Thyroid gland (tissue), 4 donors: Measurements from ENCODE around the gene CREBL2. TPM values are rescaled to one million over a fixed set of nuclear protein-coding genes. Genes with fewer than 3 reads are reported as not detected.

Source experiments
- DNase-seq, 2 donors: peaks; one replicate each; pipeline ENCODE4 v3.0.0-alpha.2; 2019
- H3K27ac ChIP-seq, 3 donors: fragments of 200-600 bp; sonication (generic); 1 replicate in 2 of 3; 2 replicates in 1 of 3; pipeline ENCODE4 v1.5.1; 2016 to 2019; ENCODE audit warnings: mild to moderate bottlenecking in 1 of 3, moderate library complexity in 1 of 3
- H3K27me3 ChIP-seq: fragments of 200-600 bp; sonication (generic); one replicate; pipeline ENCODE4 v1.5.1; 2019
- H3K36me3 ChIP-seq, 2 donors: fragments of 200-600 bp; sonication (generic); one replicate each; pipeline ENCODE4 v1.5.1; 2016 to 2019
- H3K4me1 ChIP-seq, 2 donors: fragments of 200-600 bp; sonication (generic); one replicate each; pipeline ENCODE4 v1.5.1; 2017 to 2019
- H3K4me3 ChIP-seq, 3 donors: fragments of 200-600 bp; sonication (generic); replicated peaks in 1 of 3; 1 replicate in 2 of 3; 2 replicates in 1 of 3; pipeline ENCODE4 v1.5.1; 2016; ENCODE audit warnings: mild to moderate bottlenecking in 1 of 3
- H3K9me3 ChIP-seq: fragments of 200-600 bp; sonication (generic); one replicate; pipeline ENCODE4 v1.5.1; 2017
- CTCF ChIP-seq, 6 experiments: fragments of 200-600 bp in 3 of 6; fragments of 450-650 bp in 3 of 6; sonication (generic) in 3 of 6; IDR thresholded peaks; one replicate each; pipeline ENCODE4 v1.5.1; 2016 to 2019; ENCODE audit warnings: antibody characterized with exemption in 6 of 6, mild to moderate bottlenecking in 2 of 6, inconsistent platforms in 1 of 6, moderate library complexity in 1 of 6
- POLR2A ChIP-seq, 2 donors: fragments of 450-650 bp; IDR thresholded peaks; one replicate each; pipeline ENCODE4 v1.6.1; 2017; ENCODE audit warnings: antibody characterized with exemption in 2 of 2, mild to moderate bottlenecking in 2 of 2, moderate library complexity in 1 of 2
- WGBS, 2 donors: methylation state at CpG; one replicate each; pipeline ENCODE4 v1.1.5; 2017; 5-methylcytosine and 5-hydroxymethylcytosine counted together
- intact Hi-C: fragments of 100-400 bp; cut with DNase I; formaldehyde crosslinking; loops from one replicate; pipeline ENCODE4 v1.15.1; 2023
- total RNA-seq, 4 donors: library from RNA; depleted of rRNA; stranded (reverse); fragments of >200 nt; gene quantifications; one replicate each; pipeline ENCODE4 v1.2.3, GENCODE V29; 2016

CREBL2 gene
- total RNA-seq, 4 donors from 2014 or later: 67.8 to 84.3 (median 74.0) TPM

GRCh38 chr12:12682284-12682683 is 70.6 kb downstream of the CREBL2 start:
- Histone ChIP-seq H3K4me3 (no peak overlapping the region), H3K36me3 (no peaks in the 10 kb centered on the region), H3K27me3 (no peaks in the 10 kb centered on the region), H3K9me3 (no peaks in the 10 kb centered on the region), H3K4me1 (no peaks in the 10 kb centered on the region), H3K27ac (no peak overlapping the region)
- DNase-seq: no peak
- intact Hi-C loops: no loop called here
- TF ChIP-seq CTCF (IDR thresholded peaks at IDR 0.05) (no peak), POLR2A (IDR thresholded peaks at IDR 0.05) (no peak)

- TF ChIP-seq CTCF (IDR thresholded peaks at IDR 0.05): no peak
- no peaks in the 10 kb centered on the region for H3K36me3 ChIP-seq
- no peak overlapping the region for H3K4me3 ChIP-seq
- no peak overlapping the region for H3K27ac ChIP-seq
- DNase-seq: no peak
- WGBS, 2 donors: 85 to 90% methylated on average over 4 of the region's 4 CpGs
- H3K4me1 ChIP-seq: no peaks in the 10 kb centered on the region
- no peaks in the 10 kb centered on the region for H3K27me3 ChIP-seq
- intact Hi-C loops: no loop called here
- no peaks in the 10 kb centered on the region for H3K9me3 ChIP-seq
Measured at GRCh38 chr12:12683136-12683697, 71.5 kb downstream of the CREBL2 start.

- TF ChIP-seq CTCF (IDR thresholded peaks at IDR 0.05) (no peak), POLR2A (IDR thresholded peaks at IDR 0.05) (no peak)
- H3K4me3 ChIP-seq: no peak overlapping the region
- intact Hi-C loops: no loop called here
Measured at GRCh38 chr12:12683725-12684124, 72.0 kb downstream of the CREBL2 start.

GRCh38 chr12:12684375-12685106 is 72.9 kb downstream of the CREBL2 start:
- Histone ChIP-seq H3K9me3 (no peaks in the 10 kb centered on the region), H3K36me3 (no peaks in the 10 kb centered on the region), H3K4me1 (no peaks in the 10 kb centered on the region), H3K4me3 (no peak overlapping the region), H3K27me3 (no peaks in the 10 kb centered on the region), H3K27ac (no peak overlapping the region)
- intact Hi-C loops: no loop called here
- DNase-seq: peak; percentile 20 to 53
- WGBS, 2 donors: 4 to 9% methylated on average over 5 of the region's 5 CpGs
- no peak for TF ChIP-seq CTCF (IDR thresholded peaks at IDR 0.05)

More at GRCh38 chr12:12683725-12684124, 72.0 kb downstream of the CREBL2 start:
- Histone ChIP-seq H3K27me3 (no peaks in the 10 kb centered on the region), H3K9me3 (no peaks in the 10 kb centered on the region), H3K4me1 (no peaks in the 10 kb centered on the region), H3K36me3 (no peaks in the 10 kb centered on the region), H3K27ac (no peak overlapping the region)
- no peak for DNase-seq
- WGBS, 2 donors: 71 to 73% methylated on average over 3 of the region's 3 CpGs

GRCh38 chr12:12685305-12685704 is 73.6 kb downstream of the CREBL2 start:
- Histone ChIP-seq H3K4me1 (no peaks in the 10 kb centered on the region), H3K27me3 (no peaks in the 10 kb centered on the region), H3K9me3 (no peaks in the 10 kb centered on the region), H3K4me3 (no peak overlapping the region), H3K36me3 (no peaks in the 10 kb centered on the region), H3K27ac (no peak overlapping the region)
- WGBS, 2 donors: 42 to 48% methylated on average over 4 of the region's 4 CpGs
- intact Hi-C loops: no loop called here
- no peak for TF ChIP-seq POLR2A (IDR thresholded peaks at IDR 0.05)
- TF ChIP-seq CTCF (IDR thresholded peaks at IDR 0.05): no peak
- no peak for DNase-seq
